HG03135 (cell line): ENCODE data around the gene UBR3.
"Not testable (repeated sequence)": the region's sequence is repeated elsewhere in the genome, so short reads cannot be mapped to it uniquely, and the experiment has no call there.

Experiments used
- ATAC-seq: cut with Tn5 transposase; IDR thresholded peaks from one replicate; pipeline ENCODE4 v1.9.1; 2021; ENCODE audit warnings: mild to moderate bottlenecking, moderate library complexity; ENCODE audit not compliant: unreplicated experiment

UBR3 gene

GRCh38 chr2:170091436-170091835 lies 264.2 kb downstream of the UBR3 start:
- ATAC-seq: no peak

DNA sequence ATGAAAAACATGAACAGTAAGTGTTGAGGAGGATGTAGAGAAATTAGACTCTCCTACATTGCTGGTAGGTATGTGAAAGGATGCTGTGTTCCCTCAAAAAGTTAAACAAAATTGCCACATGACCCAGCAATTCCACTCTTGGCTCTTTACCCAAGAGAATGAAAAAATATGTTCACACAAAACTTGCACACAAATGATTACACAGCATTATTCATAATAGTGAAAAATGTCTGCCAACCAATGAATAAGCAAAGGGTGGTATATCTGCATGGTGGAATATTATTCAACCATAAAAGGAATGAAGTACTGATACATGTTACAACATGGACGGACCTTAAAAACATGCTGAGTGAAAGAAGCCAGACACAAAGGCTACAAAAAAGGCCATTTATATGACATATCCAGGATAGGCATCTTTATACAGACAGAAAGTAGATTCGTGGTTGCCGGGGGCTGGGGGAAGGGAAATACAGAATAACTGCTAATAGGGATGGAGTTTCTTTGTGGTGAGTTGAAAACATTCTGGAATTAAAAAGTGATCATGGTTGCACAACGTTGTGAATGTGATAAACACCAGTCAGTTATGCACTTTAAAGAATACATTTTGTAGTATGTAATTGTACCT lies 265.3 kb downstream of the UBR3 start:
- ATAC-seq: no peak

DNA sequence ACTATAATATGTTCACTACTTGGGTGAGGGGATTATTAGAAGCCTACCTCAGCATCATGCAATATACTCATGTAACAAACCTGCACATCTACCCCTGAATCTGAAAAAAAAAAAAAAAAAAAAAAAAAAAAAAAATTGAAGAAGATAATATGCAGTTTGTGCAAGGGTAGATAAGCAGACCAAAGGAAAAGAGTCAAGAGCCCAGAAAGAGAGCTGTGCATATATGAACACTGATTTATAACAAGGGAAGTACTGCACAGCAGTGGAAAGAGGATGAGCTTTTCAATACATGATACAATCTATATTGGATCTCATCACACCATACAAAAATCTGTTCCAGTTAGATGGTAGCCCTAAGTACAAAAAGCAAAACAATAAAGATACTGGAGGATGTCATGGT lies 268.1 kb downstream of the UBR3 start:
- ATAC-seq: no peak

GRCh38 chr2:170098626-170099312 lies 271.5 kb downstream of the UBR3 start:
- ATAC-seq: no peak

DNA sequence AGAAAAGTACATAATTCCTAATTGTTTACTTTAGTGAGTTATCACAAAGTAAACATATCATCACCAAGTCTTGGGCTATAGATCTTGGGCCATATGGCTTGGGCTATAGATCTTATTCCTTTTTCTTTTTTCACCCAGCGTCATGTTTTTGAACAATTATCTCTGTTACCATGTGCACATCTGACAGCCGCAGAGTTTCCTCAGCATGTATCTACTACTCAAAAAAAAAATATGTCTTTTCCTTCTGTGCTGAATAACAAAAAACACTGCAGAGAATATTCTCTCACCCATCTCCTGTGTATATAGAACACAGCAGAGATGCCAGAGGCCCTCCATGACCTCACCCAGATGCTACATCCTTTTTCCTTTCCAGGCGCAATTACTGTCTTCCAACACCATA lies 274.5 kb downstream of the UBR3 start:
- ATAC-seq: no peak

DNA sequence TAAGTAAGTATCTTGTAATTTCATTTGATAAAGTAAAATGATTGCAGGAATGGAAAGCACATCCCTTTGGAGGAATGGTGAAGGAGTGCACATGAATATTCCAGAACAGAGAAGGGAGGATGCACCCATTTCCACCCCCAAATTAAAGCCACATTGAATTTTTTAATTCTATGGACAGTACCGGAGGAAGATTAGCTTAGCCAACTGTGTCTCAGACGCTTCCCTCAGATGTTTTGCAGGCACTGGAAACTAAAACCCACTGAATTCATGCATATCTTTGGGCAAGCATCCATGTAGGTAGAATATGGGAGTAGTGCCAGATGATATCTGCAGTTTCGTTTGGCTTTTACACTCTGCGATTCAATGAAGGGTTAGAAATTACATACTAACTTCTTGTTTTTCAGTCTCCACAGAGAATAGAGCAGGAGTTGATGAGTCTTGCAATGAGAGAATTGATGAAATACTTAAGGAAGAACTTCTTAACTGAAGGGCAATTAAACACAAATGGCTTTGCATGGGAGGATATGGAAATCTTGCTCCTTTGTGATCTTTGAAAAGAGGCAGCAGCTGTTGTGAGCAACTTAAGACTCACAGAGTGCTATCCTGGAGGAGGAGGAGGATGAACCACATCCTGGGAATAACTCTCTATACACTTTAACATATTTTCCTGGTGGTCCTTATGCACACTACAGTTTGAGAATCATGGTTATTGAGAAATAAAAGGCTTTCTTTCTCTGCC lies 279.0 kb downstream of the UBR3 start:
- no peak for ATAC-seq

- no peak for ATAC-seq
Measured at GRCh38 chr2:170113168-170113894, 286.1 kb downstream of the UBR3 start.

DNA sequence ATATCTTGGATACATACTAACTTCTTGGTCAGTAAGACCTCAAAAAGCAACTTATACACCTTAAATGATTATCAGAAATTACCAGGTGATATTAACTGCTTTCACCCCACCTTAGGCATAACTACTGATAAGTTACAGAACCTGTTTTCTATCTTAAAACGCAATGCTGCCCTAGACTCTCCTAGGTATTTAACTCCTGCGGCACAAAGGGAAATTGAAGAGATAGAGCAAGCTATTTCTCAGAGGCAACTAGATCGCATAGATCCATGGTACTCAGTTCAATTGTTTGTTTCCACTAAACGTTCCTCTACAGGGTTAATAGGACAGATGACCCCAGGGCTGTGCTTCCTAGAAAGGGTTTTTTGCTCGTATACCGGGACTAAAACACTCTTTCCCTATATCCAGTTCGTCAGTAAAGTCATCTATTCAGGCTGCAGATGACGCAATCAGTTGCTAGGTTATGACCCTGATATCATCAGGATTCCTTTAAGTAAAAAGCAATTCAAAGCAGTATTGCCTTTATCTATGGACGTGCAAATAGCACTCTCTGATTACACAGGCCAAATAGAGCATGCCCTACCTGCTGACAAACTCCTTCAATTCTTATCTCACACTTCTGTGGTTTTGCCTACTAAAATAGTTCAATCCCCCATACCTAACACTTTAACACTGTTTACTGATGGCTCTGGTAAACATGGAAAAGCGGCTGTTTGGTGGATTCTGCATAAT lies 288.4 kb downstream of the UBR3 start:
- no peak for ATAC-seq

DNA sequence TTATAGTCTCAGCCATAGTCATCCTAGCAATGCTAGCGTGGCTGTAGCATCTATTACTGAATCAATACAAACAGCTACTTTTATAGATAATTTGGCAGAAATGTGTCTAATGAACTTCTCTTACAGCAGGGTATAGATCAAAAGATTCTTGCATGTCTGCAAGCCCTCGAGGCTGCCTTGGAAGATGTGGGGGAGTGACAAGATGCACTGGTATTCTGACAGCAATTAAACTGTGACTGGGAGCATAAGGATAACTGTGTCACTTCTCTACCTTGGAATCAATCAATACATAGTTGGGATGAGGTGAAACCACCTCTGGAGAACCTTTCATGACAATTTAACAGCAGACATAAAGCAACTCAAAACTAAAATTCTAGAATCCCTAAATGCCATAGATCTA lies 291.4 kb downstream of the UBR3 start:
- no peak for ATAC-seq

DNA sequence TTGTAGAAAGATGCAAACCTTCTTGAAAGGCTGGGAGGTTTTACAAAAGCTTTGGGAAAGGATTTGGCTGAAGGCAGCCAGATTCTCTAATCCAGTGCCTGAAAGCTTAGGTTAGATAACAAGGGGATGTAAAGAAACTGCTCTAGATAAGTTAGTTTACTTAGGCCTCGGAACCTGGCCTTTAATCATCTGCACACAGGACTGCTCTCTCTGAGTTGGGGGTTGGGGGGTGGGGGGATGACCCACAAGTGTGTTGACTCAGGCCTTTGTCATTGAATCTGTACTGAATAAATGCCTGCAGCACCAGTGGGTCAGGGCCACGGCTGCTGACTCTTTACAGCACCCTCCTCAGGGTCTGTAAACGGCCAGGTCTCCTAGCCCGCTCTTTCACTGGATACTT lies 292.1 kb downstream of the UBR3 start:
- ATAC-seq: not testable (repeated sequence)

- no peak for ATAC-seq
Measured at GRCh38 chr2:170121689-170122088, 294.4 kb downstream of the UBR3 start.

DNA sequence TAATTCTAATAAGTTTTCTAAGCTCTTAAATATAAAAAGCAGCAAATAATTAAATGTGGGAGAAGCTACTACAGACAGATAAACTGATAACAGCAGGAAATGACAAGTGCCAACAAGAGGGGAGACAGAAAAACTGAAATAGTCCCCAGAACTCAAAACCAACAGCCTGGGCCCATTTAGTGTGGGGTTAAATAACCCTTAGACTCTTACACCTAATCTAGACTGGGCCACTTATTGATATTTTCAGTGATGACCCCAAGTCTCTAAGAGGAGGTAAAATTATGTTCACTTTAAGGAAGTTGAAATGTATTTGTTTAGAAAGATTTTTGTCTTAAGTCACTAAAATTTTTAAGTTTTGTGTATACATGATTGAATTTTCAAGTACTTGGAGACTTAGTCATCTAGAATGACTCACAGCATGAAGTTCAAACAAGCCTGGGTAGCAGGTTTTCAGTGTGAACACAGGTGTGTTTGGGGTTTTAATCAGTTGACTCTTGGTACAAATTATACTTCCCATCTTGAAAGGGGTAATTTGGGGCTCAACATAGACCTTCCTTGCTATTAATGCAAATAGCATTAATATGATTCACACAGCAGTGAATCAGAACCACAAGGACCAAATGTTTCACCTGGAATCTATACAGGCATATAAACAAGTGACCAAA lies 295.8 kb downstream of the UBR3 start:
- ATAC-seq: no peak

DNA sequence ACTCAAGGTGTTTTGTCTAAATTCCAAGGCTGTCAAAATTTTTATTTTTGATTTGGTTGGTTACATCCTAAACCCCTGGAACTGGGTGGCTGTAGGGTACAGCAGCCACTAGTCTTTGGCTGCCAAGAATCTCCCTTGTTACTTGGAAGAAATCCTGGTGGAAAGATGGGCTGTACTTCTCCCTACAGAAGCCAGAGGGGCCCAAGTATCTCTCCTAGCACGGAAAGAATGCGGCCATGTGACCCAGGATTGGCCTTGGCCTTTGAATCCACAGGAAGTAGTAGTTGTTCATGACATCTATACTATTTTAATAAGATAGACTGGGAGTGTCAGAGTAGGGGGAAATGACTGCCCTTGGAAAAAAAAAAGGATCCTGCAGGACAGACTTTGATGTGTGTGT lies 296.3 kb downstream of the UBR3 start:
- no peak for ATAC-seq

DNA sequence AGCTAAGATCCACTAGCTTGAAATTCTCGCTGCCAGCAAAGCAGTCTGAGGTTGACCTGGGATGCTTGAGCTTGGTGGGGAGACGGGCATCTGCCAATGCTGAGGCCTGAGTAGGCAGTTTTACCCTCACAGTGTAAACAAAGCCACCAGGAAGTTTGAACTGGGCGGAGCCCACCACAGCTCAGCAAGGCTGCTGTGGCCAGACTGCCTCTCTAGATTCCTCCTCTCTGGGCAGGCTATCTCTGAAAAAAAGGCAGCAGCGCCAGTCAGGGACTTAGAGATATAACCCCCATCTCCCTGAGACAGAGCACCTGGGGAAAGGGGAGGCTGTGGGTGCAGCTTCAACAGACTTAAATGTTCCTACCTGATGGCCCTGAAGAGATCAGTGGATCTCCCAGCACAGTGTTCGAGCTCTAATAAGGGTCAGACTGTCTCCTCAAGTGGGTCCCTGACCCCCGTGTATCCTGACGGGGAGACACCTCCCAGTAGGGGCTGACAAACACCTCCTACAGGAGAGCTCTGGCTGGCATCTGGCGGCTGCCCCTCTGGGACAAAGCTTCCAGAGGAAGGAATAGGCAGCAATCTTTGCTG lies 299.0 kb downstream of the UBR3 start:
- not testable (repeated sequence) for ATAC-seq
